HEK293 (cell line): ENCODE measurements around the gene BCS1L.

Experiments used
- CTCF ChIA-PET: fragments of 350-600 bp; formaldehyde crosslinking; extraction: SDS; loops from one replicate; lab custom pipeline; 2021; ENCODE audit warnings: antibody characterized with exemption; lab: Yijun Ruan, JAX
- POLR2A ChIA-PET: fragments of 300-600 bp; formaldehyde crosslinking; extraction: SDS; loops from one replicate; lab custom pipeline; 2020; ENCODE audit warnings: antibody characterized with exemption, inconsistent platforms; lab: Yijun Ruan, JAX
- H3K27ac ChIP-seq: fragments of 200-500 bp; sonication (Bioruptor generic); 2 replicates; pipeline ENCODE4 v1.5.1; 2014; ENCODE audit warnings: low read depth, low read length, control low read depth, inconsistent platforms; ENCODE audit errors: extremely low read depth
- H3K36me3 ChIP-seq, 2 experiments: fragments of 200-500 bp in 1 of 2; sonication (Bioruptor generic) in 1 of 2; 1 replicate in 1 of 2; 2 replicates in 1 of 2; pipeline ENCODE4 v1.5.1; 2014 to 2017; ENCODE audit warnings: inconsistent platforms in 2 of 2, low read length in 2 of 2; ENCODE audit not compliant: control insufficient read depth in 2 of 2, insufficient read depth in 1 of 2
- H3K4me1 ChIP-seq: fragments of 200-500 bp; sonication (Bioruptor generic); 2 replicates; pipeline ENCODE4 v1.5.1; 2014; ENCODE audit warnings: mild to moderate bottlenecking, low read length, inconsistent platforms; ENCODE audit not compliant: control insufficient read depth, insufficient read depth
- H3K4me3 ChIP-seq: 2 replicates; pipeline ENCODE4 v1.5.1; 2011; ENCODE audit warnings: low read depth, mild to moderate bottlenecking, control low read depth, low read length, moderate library complexity
- H3K9me3 ChIP-seq: fragments of 200-500 bp; sonication (Bioruptor generic); 2 replicates; pipeline ENCODE4 v1.5.1; 2014; ENCODE audit warnings: low read depth, low read length, inconsistent platforms; ENCODE audit not compliant: control insufficient read depth, insufficient read depth
- GLIS2 ChIP-seq: fragments of 450-650 bp; formaldehyde crosslinking; IDR thresholded peaks from 2 replicates; pipeline ENCODE4 v1.5.1; 2016; ENCODE audit warnings: missing biosample characterization, missing genetic modification characterization
- HOXA7 ChIP-seq: sonication (generic); formaldehyde crosslinking; IDR thresholded peaks from 2 replicates; pipeline ENCODE4 v1.8.1; 2022; ENCODE audit warnings: missing genetic modification reagents, borderline replicate concordance
- IKZF3 ChIP-seq: fragments of 450-650 bp; IDR thresholded peaks from 2 replicates; pipeline ENCODE4 v1.5.0; 2018; ENCODE audit warnings: missing biosample characterization, mild to moderate bottlenecking, missing genetic modification characterization, moderate library complexity
- MZF1 ChIP-seq: fragments of 450-650 bp; formaldehyde crosslinking; IDR thresholded peaks from 2 replicates; pipeline ENCODE4 v1.5.1; 2017; ENCODE audit warnings: missing biosample characterization, missing genetic modification characterization, borderline replicate concordance
- TCF7L2 ChIP-seq: IDR thresholded peaks from 2 replicates; pipeline ENCODE4 v1.6.1; 2011; ENCODE audit warnings: low read depth, mild to moderate bottlenecking, inconsistent platforms, low read length, moderate library complexity, borderline replicate concordance
- ZBTB17 ChIP-seq: fragments of 450-650 bp; formaldehyde crosslinking; IDR thresholded peaks from 2 replicates; pipeline ENCODE4 v1.5.1; 2016; ENCODE audit warnings: missing biosample characterization, missing genetic modification characterization
- ZBTB8A ChIP-seq: fragments of 450-650 bp; formaldehyde crosslinking; IDR thresholded peaks from 2 replicates; pipeline ENCODE4 v1.5.1; 2016; ENCODE audit warnings: missing biosample characterization, missing genetic modification characterization
- ZNF112 ChIP-seq: fragments of 450-650 bp; formaldehyde crosslinking; IDR thresholded peaks from 2 replicates; pipeline ENCODE4 v1.5.0; 2017; ENCODE audit warnings: missing biosample characterization, missing genetic modification characterization
- ZNF140 ChIP-seq: fragments of 450-650 bp; formaldehyde crosslinking; IDR thresholded peaks from 2 replicates; pipeline ENCODE4 v1.5.1; 2016; ENCODE audit warnings: missing biosample characterization, missing genetic modification characterization
- ZNF146 ChIP-seq: fragments of 450-650 bp; formaldehyde crosslinking; IDR thresholded peaks from 2 replicates; pipeline ENCODE4 v1.5.1; 2016; ENCODE audit warnings: missing biosample characterization, missing genetic modification characterization
- ZNF169 ChIP-seq: fragments of 450-650 bp; formaldehyde crosslinking; IDR thresholded peaks from 2 replicates; pipeline ENCODE4 v1.5.1; 2016; ENCODE audit warnings: missing biosample characterization, missing genetic modification characterization
- ZNF404 ChIP-seq: fragments of 450-650 bp; formaldehyde crosslinking; IDR thresholded peaks from 2 replicates; pipeline ENCODE4 v1.5.1; 2017; ENCODE audit warnings: missing biosample characterization, missing genetic modification characterization
- ZNF426 ChIP-seq: fragments of 450-650 bp; formaldehyde crosslinking; IDR thresholded peaks from 2 replicates; pipeline ENCODE4 v1.5.1; 2017; ENCODE audit warnings: missing biosample characterization, missing genetic modification characterization, mild to moderate bottlenecking, inconsistent platforms, moderate library complexity
- ZNF558 ChIP-seq: fragments of 450-650 bp; formaldehyde crosslinking; IDR thresholded peaks from 2 replicates; pipeline ENCODE4 v1.5.1; 2016; ENCODE audit warnings: missing biosample characterization, missing genetic modification characterization
- ZNF600 ChIP-seq: fragments of 450-650 bp; formaldehyde crosslinking; IDR thresholded peaks from 2 replicates; pipeline ENCODE4 v1.5.1; 2016; ENCODE audit warnings: missing biosample characterization, missing genetic modification characterization
- ZNF610 ChIP-seq: fragments of 450-650 bp; formaldehyde crosslinking; IDR thresholded peaks from 2 replicates; pipeline ENCODE4 v1.5.1; 2016; ENCODE audit warnings: missing biosample characterization, missing genetic modification characterization, borderline replicate concordance
- ZNF624 ChIP-seq: fragments of 450-650 bp; formaldehyde crosslinking; IDR thresholded peaks from 2 replicates; pipeline ENCODE4 v1.5.1; 2017; ENCODE audit warnings: missing biosample characterization, missing genetic modification characterization
- ZNF629 ChIP-seq: fragments of 450-650 bp; formaldehyde crosslinking; IDR thresholded peaks from 2 replicates; pipeline ENCODE4 v1.5.1; 2017; ENCODE audit warnings: missing biosample characterization, missing genetic modification characterization
- ZNF654 ChIP-seq: fragments of 450-650 bp; formaldehyde crosslinking; IDR thresholded peaks from 2 replicates; pipeline ENCODE4 v1.5.1; 2016; ENCODE audit warnings: low read depth, missing biosample characterization, missing genetic modification characterization
- ZXDB ChIP-seq: fragments of 450-650 bp; formaldehyde crosslinking; IDR thresholded peaks from 2 replicates; pipeline ENCODE4 v1.5.1; 2016; ENCODE audit warnings: missing biosample characterization, missing genetic modification characterization
- TF ChIP-seq, protein P1 (sequence below): fragments of 450-650 bp; formaldehyde crosslinking; IDR thresholded peaks from 2 replicates; pipeline ENCODE4 v1.5.0; 2017; ENCODE audit warnings: missing biosample characterization, missing genetic modification characterization, borderline replicate concordance
- TF ChIP-seq, protein P2 (sequence below): fragments of 450-650 bp; formaldehyde crosslinking; IDR thresholded peaks from 2 replicates; pipeline ENCODE4 v1.5.1; 2016; ENCODE audit warnings: missing biosample characterization, missing genetic modification characterization
- TF ChIP-seq, protein P3 (sequence below): fragments of 450-650 bp; formaldehyde crosslinking; IDR thresholded peaks from 2 replicates; pipeline ENCODE4 v1.5.1; 2016; ENCODE audit warnings: missing biosample characterization, missing genetic modification characterization
- TF ChIP-seq, protein P4 (sequence below): fragments of 450-650 bp; formaldehyde crosslinking; IDR thresholded peaks from 2 replicates; pipeline ENCODE4 v1.5.1; 2016; ENCODE audit warnings: missing biosample characterization, missing genetic modification characterization, borderline replicate concordance

BCS1L gene

DNA sequence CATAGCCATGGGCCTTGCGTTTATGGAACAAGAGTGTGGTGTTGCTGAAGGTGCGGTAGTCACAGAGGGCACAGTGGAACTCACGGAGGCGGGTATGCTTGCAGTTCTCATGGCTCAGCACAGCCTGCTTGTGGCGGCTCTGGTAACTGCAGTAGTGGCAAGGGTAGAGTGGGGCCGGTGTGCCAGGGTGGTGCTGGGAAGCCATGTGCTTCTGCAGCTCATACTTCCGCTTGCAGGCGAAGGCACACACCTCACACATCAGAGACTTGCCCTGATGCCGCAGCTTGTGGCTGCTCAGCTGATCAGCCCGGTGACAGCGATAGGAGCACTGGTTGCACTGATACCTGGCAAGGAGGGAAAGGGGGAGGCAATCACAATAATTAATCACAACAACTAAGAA is 14.8 kb upstream of the BCS1L start:
- Histone ChIP-seq H3K9me3 (no peaks in the 10 kb centered on the region), H3K27ac (no peak overlapping the region), H3K4me1 (no peaks in the 10 kb centered on the region), H3K36me3 (peaks cover 28 to 94% of the 10 kb centered on the region in 2 experiments), H3K4me3 (no peak overlapping the region)
- TF ChIP-seq ZNF404 (tag by site-specific recombination) (no peak), GLIS2 (tag by site-specific recombination) (no peak), ZNF112 (tag by site-specific recombination) (no peak), MZF1 (tag by site-specific recombination) (no peak), ZNF600 (no peak), HOXA7 (CRISPR knock-in tag) (no peak), TCF7L2 (no peak), IKZF3 (no peak), ZXDB (tag by site-specific recombination) (no peak), ZBTB8A (tag by site-specific recombination) (no peak), ZNF426 (tag by site-specific recombination) (no peak), ZNF629 (no peak)
- TF ChIP-seq, protein P1, sequence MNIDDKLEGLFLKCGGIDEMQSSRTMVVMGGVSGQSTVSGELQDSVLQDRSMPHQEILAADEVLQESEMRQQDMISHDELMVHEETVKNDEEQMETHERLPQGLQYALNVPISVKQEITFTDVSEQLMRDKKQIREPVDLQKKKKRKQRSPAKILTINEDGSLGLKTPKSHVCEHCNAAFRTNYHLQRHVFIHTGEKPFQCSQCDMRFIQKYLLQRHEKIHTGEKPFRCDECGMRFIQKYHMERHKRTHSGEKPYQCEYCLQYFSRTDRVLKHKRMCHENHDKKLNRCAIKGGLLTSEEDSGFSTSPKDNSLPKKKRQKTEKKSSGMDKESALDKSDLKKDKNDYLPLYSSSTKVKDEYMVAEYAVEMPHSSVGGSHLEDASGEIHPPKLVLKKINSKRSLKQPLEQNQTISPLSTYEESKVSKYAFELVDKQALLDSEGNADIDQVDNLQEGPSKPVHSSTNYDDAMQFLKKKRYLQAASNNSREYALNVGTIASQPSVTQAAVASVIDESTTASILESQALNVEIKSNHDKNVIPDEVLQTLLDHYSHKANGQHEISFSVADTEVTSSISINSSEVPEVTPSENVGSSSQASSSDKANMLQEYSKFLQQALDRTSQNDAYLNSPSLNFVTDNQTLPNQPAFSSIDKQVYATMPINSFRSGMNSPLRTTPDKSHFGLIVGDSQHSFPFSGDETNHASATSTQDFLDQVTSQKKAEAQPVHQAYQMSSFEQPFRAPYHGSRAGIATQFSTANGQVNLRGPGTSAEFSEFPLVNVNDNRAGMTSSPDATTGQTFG (tag by site-specific recombination), result no peak
- TF ChIP-seq, protein P2, sequence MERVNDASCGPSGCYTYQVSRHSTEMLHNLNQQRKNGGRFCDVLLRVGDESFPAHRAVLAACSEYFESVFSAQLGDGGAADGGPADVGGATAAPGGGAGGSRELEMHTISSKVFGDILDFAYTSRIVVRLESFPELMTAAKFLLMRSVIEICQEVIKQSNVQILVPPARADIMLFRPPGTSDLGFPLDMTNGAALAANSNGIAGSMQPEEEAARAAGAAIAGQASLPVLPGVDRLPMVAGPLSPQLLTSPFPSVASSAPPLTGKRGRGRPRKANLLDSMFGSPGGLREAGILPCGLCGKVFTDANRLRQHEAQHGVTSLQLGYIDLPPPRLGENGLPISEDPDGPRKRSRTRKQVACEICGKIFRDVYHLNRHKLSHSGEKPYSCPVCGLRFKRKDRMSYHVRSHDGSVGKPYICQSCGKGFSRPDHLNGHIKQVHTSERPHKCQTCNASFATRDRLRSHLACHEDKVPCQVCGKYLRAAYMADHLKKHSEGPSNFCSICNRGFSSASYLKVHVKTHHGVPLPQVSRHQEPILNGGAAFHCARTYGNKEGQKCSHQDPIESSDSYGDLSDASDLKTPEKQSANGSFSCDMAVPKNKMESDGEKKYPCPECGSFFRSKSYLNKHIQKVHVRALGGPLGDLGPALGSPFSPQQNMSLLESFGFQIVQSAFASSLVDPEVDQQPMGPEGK (tag by site-specific recombination), result no peak
- ChIA-PET CTCF (interaction anchor here (0.6 kb wide), 1 partner anchor 10 kb away, joined by 3 read pairs; no protein-coding TSS in a partner anchor), POLR2A (no interaction called here)

DNA sequence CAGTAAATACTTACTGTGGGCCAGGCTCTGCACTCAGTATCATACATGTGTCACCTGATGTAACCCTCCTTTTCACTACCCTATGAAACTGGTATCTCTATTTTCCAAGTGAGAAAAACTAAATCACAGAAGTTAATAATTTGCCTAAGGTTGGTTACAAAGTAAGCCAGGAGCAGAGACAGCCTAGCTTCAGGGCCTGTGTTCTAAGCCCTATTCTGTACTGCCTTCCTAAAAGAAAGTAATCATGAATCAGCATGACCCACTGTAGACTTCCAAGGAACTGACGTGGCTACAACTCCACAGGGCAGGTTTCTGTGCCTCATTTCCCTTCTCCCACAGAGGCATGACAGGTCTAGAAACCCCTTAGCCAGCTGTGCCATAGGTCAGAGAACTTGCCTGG is 14.4 kb upstream of the BCS1L start:
- ChIA-PET POLR2A (interaction anchor here (2.0 kb wide), 1 partner anchor 14 kb away, joined by 8 read pairs; the partner anchor contains the start of genes BCS1L and ZNF142), CTCF (interaction anchor here (0.6 to 1.3 kb wide), 2 partner anchors 9 to 16 kb away, joined by 3 read pairs; no protein-coding TSS in a partner anchor)
- Histone ChIP-seq H3K4me1 (no peaks in the 10 kb centered on the region), H3K4me3 (no peak overlapping the region), H3K36me3 (peaks cover 26 to 96% of the 10 kb centered on the region in 2 experiments), H3K27ac (no peak overlapping the region), H3K9me3 (no peaks in the 10 kb centered on the region)
- TF ChIP-seq ZNF146 (tag by site-specific recombination), result no peak

- Histone ChIP-seq H3K9me3 (no peaks in the 10 kb centered on the region), H3K27ac (no peak overlapping the region), H3K4me3 (no peak overlapping the region), H3K36me3 (peaks cover 44 to 99% of the 10 kb centered on the region in 2 experiments), H3K4me1 (no peaks in the 10 kb centered on the region)
- CTCF ChIA-PET, result interaction anchor here (0.6 to 2.6 kb wide), 24 partner anchors 8 to 609 kb away, joined by 3 to 16 read pairs (median 4); partner anchors contain the start of genes BCS1L, PLCD4, RNF25 and STK36
- POLR2A ChIA-PET, result interaction anchor here (1.3 kb wide), 1 partner anchor 12 kb away, joined by 5 read pairs; the partner anchor contains the start of genes BCS1L and ZNF142
- TF ChIP-seq, protein P3, sequence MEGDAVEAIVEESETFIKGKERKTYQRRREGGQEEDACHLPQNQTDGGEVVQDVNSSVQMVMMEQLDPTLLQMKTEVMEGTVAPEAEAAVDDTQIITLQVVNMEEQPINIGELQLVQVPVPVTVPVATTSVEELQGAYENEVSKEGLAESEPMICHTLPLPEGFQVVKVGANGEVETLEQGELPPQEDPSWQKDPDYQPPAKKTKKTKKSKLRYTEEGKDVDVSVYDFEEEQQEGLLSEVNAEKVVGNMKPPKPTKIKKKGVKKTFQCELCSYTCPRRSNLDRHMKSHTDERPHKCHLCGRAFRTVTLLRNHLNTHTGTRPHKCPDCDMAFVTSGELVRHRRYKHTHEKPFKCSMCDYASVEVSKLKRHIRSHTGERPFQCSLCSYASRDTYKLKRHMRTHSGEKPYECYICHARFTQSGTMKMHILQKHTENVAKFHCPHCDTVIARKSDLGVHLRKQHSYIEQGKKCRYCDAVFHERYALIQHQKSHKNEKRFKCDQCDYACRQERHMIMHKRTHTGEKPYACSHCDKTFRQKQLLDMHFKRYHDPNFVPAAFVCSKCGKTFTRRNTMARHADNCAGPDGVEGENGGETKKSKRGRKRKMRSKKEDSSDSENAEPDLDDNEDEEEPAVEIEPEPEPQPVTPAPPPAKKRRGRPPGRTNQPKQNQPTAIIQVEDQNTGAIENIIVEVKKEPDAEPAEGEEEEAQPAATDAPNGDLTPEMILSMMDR (tag by site-specific recombination), result peak; percentile 77
- TF ChIP-seq ZNF140, result no peak
- TF ChIP-seq, protein P4, sequence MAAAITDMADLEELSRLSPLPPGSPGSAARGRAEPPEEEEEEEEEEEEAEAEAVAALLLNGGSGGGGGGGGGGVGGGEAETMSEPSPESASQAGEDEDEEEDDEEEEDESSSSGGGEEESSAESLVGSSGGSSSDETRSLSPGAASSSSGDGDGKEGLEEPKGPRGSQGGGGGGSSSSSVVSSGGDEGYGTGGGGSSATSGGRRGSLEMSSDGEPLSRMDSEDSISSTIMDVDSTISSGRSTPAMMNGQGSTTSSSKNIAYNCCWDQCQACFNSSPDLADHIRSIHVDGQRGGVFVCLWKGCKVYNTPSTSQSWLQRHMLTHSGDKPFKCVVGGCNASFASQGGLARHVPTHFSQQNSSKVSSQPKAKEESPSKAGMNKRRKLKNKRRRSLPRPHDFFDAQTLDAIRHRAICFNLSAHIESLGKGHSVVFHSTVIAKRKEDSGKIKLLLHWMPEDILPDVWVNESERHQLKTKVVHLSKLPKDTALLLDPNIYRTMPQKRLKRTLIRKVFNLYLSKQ (tag by site-specific recombination), result no peak
- TF ChIP-seq ZNF654 (tag by site-specific recombination), result peak; percentile 64
- TF ChIP-seq ZNF558 (tag by site-specific recombination), result no peak
- TF ChIP-seq ZBTB17, result no peak
- no peak for TF ChIP-seq ZNF610 (tag by site-specific recombination)
- TF ChIP-seq ZNF169 (tag by site-specific recombination), result no peak
- no peak for TF ChIP-seq ZNF624
These were observed 11.2 kb upstream of the BCS1L start for GRCh38 chr2:218648088-218648786.
